BE2C (cell line): ENCODE results near the gene ATP6V0E1.
"Not testable (repeated sequence)": the region's sequence is repeated elsewhere in the genome, so short reads cannot be mapped to it uniquely, and the experiment has no call there.

Experiments
- DNase-seq: peaks from one replicate; pipeline ENCODE4 v3.0.0-alpha.2; 2020
- H3K27me3 ChIP-seq: fragments of 250-450 bp; sonication (Bioruptor Pico); 2 replicates; pipeline ENCODE4 v1.5.1; 2020; ENCODE audit warnings: mild to moderate bottlenecking
- H3K36me3 ChIP-seq: fragments of 250-450 bp; sonication (Bioruptor Pico); 2 replicates; pipeline ENCODE4 v1.5.1; 2020; ENCODE audit warnings: mild to moderate bottlenecking
- H3K4me1 ChIP-seq: fragments of 250-450 bp; sonication (Bioruptor Pico); 2 replicates; pipeline ENCODE4 v1.5.1; 2020
- H3K4me3 ChIP-seq: 2 replicates; pipeline ENCODE4 v1.5.1; 2011; ENCODE audit warnings: low read depth, low read length
- H3K9me3 ChIP-seq: fragments of 250-450 bp; sonication (Bioruptor Pico); 2 replicates; pipeline ENCODE4 v1.5.1; 2020
- TF ChIP-seq, protein P1 (sequence below): IDR thresholded peaks from 2 replicates; pipeline ENCODE4 v1.5.1; 2012; ENCODE audit warnings: mild to moderate bottlenecking, low read depth, low read length

ATP6V0E1 gene

DNA sequence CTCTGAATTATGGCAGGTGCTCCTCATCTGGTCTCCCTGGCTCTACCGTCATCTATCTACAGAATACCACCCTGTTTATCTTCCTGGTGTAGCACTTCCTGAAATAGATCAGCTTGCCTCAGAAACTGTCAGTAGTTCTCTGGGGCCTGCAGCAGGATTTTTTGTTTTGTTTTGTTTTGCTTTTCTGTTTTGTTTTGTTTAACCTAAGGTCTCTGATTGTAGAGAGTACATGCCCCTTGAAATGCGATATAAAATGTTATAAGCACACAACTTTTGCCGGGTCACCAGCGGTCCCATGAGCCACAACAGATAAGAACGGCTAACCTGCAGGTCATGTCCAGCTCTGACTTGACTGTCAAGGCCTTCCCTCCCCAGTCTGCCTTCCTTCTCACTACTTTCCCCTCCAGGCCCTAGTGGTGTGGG, 45.9 kb downstream of the ATP6V0E1 start:
- DNase-seq, result no peak
- Histone ChIP-seq H3K4me3 (no peak overlapping the region), H3K4me1 (no peaks in the 10 kb centered on the region), H3K9me3 (no peaks in the 10 kb centered on the region), H3K36me3 (peaks cover 6% of the 10 kb centered on the region), H3K27me3 (no peaks in the 10 kb centered on the region)
- TF ChIP-seq, protein P1, sequence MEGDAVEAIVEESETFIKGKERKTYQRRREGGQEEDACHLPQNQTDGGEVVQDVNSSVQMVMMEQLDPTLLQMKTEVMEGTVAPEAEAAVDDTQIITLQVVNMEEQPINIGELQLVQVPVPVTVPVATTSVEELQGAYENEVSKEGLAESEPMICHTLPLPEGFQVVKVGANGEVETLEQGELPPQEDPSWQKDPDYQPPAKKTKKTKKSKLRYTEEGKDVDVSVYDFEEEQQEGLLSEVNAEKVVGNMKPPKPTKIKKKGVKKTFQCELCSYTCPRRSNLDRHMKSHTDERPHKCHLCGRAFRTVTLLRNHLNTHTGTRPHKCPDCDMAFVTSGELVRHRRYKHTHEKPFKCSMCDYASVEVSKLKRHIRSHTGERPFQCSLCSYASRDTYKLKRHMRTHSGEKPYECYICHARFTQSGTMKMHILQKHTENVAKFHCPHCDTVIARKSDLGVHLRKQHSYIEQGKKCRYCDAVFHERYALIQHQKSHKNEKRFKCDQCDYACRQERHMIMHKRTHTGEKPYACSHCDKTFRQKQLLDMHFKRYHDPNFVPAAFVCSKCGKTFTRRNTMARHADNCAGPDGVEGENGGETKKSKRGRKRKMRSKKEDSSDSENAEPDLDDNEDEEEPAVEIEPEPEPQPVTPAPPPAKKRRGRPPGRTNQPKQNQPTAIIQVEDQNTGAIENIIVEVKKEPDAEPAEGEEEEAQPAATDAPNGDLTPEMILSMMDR, result no peak

DNA sequence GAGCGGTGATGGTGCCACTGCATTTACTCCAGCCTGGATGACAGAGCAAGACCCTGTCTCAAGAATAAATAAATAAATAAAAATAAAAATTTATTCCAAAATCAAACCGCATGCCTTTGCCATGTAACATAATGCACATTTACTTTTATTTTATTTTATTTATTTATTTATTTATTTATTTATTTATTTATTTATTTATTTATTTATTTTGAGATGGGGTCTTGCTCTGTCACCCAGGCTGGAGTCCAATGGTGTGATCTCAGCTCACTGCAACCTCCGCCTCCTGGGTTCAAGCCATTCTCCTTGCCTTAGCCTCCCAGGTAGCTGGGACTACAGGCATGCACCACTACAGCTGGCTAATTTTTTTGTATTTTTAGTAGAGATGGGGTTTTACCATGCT, 48.5 kb downstream of the ATP6V0E1 start:
- H3K9me3 ChIP-seq, H3K4me3 ChIP-seq, H3K27me3 ChIP-seq, H3K4me1 ChIP-seq, DNase-seq: not testable (repeated sequence)
- H3K36me3 ChIP-seq, result peaks cover 12% of the 10 kb centered on the region

DNA sequence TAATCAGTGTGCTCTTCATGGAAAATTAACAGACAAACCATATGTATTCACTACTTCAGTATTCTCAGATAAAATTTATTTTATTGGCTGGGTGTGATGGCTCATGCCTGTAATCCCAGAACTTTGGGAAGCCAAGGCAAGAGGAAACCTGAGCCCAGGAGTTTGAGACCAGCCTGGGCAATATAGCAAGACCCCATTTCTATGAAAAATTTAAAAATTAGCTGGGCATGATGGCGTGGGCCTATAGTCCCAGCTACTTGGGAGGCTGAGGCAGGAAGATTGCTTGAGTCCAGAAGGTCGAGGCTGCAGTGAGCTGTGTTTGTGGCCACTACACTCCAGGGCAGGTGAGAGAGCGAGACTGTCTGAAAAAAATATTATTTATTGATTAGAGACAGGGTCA, 49.2 kb downstream of the ATP6V0E1 start:
- TF ChIP-seq, protein P1, result no peak
- no peak overlapping the region for H3K4me3 ChIP-seq
- H3K36me3 ChIP-seq, result peaks cover 12% of the 10 kb centered on the region
- H3K4me1 ChIP-seq, result no peaks in the 10 kb centered on the region
- DNase-seq, result no peak
- no peaks in the 10 kb centered on the region for H3K27me3 ChIP-seq
- H3K9me3 ChIP-seq, result no peaks in the 10 kb centered on the region

DNA sequence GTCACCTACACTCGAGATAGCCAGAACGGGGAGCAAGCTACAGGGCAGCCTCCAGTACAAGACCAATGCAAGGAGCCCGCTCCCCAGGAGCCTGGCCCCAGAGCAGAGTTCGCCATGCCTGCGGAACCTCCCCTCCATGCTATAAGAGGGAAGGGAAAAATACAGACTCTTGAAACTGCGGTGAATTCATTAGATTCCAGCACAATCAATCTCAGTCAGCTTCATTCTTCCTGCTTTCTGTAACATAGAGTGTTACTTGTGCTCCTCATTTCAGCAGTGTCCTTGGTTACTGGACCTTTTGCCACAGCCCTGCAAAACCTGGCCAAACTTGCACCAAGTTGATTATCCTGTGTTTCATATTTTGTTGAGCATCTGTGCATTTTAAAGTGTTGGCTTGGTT, 50.4 kb downstream of the ATP6V0E1 start:
- no peaks in the 10 kb centered on the region for H3K4me1 ChIP-seq
- H3K9me3 ChIP-seq, result no peaks in the 10 kb centered on the region
- H3K36me3 ChIP-seq, result peaks cover 12% of the 10 kb centered on the region
- no peak overlapping the region for H3K4me3 ChIP-seq
- TF ChIP-seq, protein P1, result no peak
- DNase-seq, result no peak
- no peaks in the 10 kb centered on the region for H3K27me3 ChIP-seq

DNA sequence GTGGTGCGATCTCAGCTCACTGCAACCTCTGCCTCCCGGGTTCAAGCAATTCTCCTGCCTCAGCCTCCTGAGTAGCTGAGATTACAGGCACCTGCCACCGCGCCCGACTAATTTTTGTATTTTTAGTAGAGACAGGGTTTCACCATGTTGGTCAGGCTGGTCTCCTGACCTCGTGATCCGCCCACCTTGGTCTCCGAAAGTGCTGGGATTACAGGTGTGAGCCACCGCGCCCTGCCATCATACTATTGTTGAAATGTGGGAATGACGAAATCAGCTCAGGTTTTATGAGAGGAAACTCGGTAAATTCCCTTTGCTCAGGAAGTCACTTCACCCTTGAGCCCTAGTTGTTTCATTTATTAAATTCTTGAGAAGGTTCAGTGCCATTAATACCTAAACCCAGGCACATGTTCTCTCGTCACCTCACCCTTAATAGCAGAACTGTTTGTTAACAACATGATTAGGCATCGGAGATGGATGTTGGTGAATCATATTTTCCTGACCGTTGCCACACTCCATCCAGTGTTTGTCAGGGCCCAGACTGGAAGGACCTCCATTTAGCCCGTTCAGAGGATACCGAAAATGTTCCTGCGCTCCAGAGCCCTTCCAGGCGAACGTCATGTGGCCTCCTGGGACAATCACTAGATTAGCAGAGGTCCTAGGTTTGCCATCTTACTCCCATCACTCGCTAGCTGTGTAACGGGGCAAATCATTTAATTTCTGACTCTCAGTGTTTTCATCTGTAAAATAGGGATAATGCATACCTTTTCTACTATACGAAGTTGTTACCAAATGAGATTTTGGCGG, 52.5 kb downstream of the ATP6V0E1 start:
- Histone ChIP-seq H3K4me3 (no peak overlapping the region), H3K27me3 (no peaks in the 10 kb centered on the region), H3K36me3 (peaks cover 12% of the 10 kb centered on the region), H3K4me1 (no peaks in the 10 kb centered on the region), H3K9me3 (no peaks in the 10 kb centered on the region)
- TF ChIP-seq, protein P1, result no peak
- no peak for DNase-seq

DNA sequence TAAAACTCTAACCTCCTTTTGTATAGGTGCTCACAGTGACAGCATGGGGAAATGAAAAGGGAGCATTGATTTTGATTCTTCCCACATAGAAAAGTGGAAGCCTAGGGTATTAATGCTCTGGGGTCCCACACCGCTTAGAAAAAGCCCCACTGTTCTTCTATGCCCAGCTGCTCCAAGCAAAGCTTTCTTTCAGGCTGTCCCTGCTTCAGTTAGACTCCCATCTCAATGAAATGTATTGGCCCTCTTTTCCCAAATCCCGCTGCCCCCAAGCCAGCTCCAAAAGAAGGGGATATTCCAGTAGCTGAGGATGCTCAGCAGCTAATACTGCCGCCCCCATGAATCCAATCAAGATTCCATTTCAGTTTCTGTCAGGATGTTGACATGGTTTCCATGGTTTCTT, 55.6 kb downstream of the ATP6V0E1 start:
- no peaks in the 10 kb centered on the region for H3K4me1 ChIP-seq
- peaks cover 9% of the 10 kb centered on the region for H3K36me3 ChIP-seq
- no peaks in the 10 kb centered on the region for H3K27me3 ChIP-seq
- no peak overlapping the region for H3K4me3 ChIP-seq
- DNase-seq, result no peak
- no peaks in the 10 kb centered on the region for H3K9me3 ChIP-seq
- TF ChIP-seq, protein P1, result no peak
